ENCODE data around the gene C11orf16. TPM values are rescaled to one million over a fixed set of nuclear protein-coding genes. Genes with fewer than 3 reads are reported as not detected.

The C11orf16 gene
- total RNA-seq, 1 donor from 2014 or later, result not detected

DNA sequence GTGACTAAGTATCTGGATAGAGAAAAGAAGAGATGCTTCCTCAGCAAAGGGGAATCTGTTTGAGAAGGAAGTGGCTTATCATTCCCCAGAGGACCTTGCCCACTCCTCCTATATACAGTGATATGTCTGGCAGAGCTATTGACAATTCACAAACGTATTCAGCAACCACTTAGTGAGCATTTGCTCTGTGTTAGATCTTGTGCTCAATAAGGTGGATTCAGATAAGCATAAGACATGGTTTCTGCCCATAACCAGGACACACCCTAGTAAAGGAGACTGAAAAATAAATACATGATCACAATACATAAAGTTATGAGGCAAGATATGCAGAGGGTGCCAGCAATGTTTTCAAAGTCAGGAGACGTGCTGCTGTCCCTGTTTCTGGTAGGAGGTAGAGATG, 30.1 kb upstream of the C11orf16 start:
- H3K27me3 Mint-ChIP-seq (ENCODE audit: unreplicated experiment), result peaks cover 3% of the 10 kb centered on the region
- peak overlapping the region; percentile 61 for H3K4me3 Mint-ChIP-seq (ENCODE audit: unreplicated experiment)
- no peak for DNase-seq
- peaks cover 15% of the 10 kb centered on the region for H3K4me1 Mint-ChIP-seq (ENCODE audit: low read depth, unreplicated experiment)
- peaks cover 4% of the 10 kb centered on the region for H3K9me3 Mint-ChIP-seq (ENCODE audit: unreplicated experiment)
- TF ChIP-seq, protein P1, sequence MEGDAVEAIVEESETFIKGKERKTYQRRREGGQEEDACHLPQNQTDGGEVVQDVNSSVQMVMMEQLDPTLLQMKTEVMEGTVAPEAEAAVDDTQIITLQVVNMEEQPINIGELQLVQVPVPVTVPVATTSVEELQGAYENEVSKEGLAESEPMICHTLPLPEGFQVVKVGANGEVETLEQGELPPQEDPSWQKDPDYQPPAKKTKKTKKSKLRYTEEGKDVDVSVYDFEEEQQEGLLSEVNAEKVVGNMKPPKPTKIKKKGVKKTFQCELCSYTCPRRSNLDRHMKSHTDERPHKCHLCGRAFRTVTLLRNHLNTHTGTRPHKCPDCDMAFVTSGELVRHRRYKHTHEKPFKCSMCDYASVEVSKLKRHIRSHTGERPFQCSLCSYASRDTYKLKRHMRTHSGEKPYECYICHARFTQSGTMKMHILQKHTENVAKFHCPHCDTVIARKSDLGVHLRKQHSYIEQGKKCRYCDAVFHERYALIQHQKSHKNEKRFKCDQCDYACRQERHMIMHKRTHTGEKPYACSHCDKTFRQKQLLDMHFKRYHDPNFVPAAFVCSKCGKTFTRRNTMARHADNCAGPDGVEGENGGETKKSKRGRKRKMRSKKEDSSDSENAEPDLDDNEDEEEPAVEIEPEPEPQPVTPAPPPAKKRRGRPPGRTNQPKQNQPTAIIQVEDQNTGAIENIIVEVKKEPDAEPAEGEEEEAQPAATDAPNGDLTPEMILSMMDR (IDR thresholded peaks at IDR 0.05; ENCODE audit: partially characterized antibody, unreplicated experiment), result no peak
- H3K36me3 Mint-ChIP-seq (ENCODE audit: unreplicated experiment), result no peaks in the 10 kb centered on the region
- H3K27ac Mint-ChIP-seq (ENCODE audit: unreplicated experiment), result no peak overlapping the region

GRCh38 chr11:8961401-8961800, 28.7 kb upstream of the C11orf16 start:
- H3K36me3 Mint-ChIP-seq (ENCODE audit: unreplicated experiment), result no peaks in the 10 kb centered on the region
- TF ChIP-seq, protein P1 (IDR thresholded peaks at IDR 0.05; ENCODE audit: partially characterized antibody, unreplicated experiment), result no peak

DNA sequence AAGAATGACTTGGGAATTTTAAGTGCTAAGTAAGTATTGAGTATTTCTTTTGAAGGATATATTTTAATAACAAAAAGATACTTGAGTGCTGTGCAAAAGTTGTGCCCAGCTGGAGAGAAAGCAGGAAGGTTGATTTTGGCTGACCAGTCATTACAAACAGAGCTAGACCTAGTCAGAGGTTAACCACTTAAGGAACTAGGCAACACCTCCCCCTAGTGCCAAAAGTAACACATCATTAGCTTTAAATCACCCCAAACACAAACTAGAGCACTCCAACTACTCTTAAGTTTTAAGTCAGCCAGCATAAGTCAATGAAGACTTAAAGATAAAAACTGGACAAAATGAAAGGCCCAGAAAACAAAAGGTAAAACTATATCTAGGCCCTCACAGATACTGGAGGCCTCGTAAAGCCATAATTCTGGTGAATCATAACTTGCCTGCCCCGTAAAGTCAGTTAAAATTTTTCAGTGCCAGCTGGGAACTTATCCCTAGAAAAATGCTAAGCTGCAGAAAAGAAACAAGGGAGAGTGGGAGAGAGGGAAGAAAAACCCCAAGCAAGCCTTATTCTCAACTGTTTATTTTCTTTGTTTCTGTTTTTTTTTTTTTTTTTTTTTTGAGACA, 26.9 kb upstream of the C11orf16 start:
- Mint-ChIP-seq H3K27ac (ENCODE audit: unreplicated experiment) (no peak overlapping the region), H3K9me3 (ENCODE audit: unreplicated experiment) (peaks cover 6% of the 10 kb centered on the region), H3K4me3 (ENCODE audit: unreplicated experiment) (no peak overlapping the region), H3K27me3 (ENCODE audit: unreplicated experiment) (peaks cover 3% of the 10 kb centered on the region), H3K36me3 (ENCODE audit: unreplicated experiment) (no peaks in the 10 kb centered on the region), H3K4me1 (ENCODE audit: low read depth, unreplicated experiment) (peaks cover 9% of the 10 kb centered on the region)
- TF ChIP-seq, protein P1 (IDR thresholded peaks at IDR 0.05; ENCODE audit: partially characterized antibody, unreplicated experiment), result peak; percentile 45
- DNase-seq, result no peak

More at GRCh38 chr11:8961401-8961800, 28.7 kb upstream of the C11orf16 start:
- no peak overlapping the region for H3K4me3 Mint-ChIP-seq (ENCODE audit: unreplicated experiment)
- H3K27me3 Mint-ChIP-seq (ENCODE audit: unreplicated experiment), result peaks cover 3% of the 10 kb centered on the region
- peaks cover 15% of the 10 kb centered on the region for H3K4me1 Mint-ChIP-seq (ENCODE audit: low read depth, unreplicated experiment)
- peaks cover 6% of the 10 kb centered on the region for H3K9me3 Mint-ChIP-seq (ENCODE audit: unreplicated experiment)
- no peak overlapping the region for H3K27ac Mint-ChIP-seq (ENCODE audit: unreplicated experiment)
- DNase-seq, result no peak

GRCh38 chr11:8956860-8957259, 24.1 kb upstream of the C11orf16 start:
- Mint-ChIP-seq H3K27ac (ENCODE audit: unreplicated experiment) (no peak overlapping the region), H3K4me1 (ENCODE audit: low read depth, unreplicated experiment) (no peaks in the 10 kb centered on the region), H3K36me3 (ENCODE audit: unreplicated experiment) (no peaks in the 10 kb centered on the region), H3K9me3 (ENCODE audit: unreplicated experiment) (peaks cover 1% of the 10 kb centered on the region), H3K27me3 (ENCODE audit: unreplicated experiment) (no peaks in the 10 kb centered on the region), H3K4me3 (ENCODE audit: unreplicated experiment) (no peak overlapping the region)
- DNase-seq, result no peak
- TF ChIP-seq, protein P1 (IDR thresholded peaks at IDR 0.05; ENCODE audit: partially characterized antibody, unreplicated experiment), result no peak

- Mint-ChIP-seq H3K36me3 (ENCODE audit: unreplicated experiment) (no peaks in the 10 kb centered on the region), H3K4me3 (ENCODE audit: unreplicated experiment) (no peak overlapping the region), H3K4me1 (ENCODE audit: low read depth, unreplicated experiment) (no peaks in the 10 kb centered on the region), H3K27ac (ENCODE audit: unreplicated experiment) (no peak overlapping the region), H3K27me3 (ENCODE audit: unreplicated experiment) (peaks cover 2% of the 10 kb centered on the region), H3K9me3 (ENCODE audit: unreplicated experiment) (no peaks in the 10 kb centered on the region)
- DNase-seq, result no peak
- TF ChIP-seq, protein P1 (IDR thresholded peaks at IDR 0.05; ENCODE audit: partially characterized antibody, unreplicated experiment), result no peak
Observed at GRCh38 chr11:8948886-8949285, 16.1 kb upstream of the C11orf16 start.
